Thyroid gland (tissue), 4 donors: ENCODE results near the gene WNK2.

Source experiments
- POLR2A ChIP-seq, 2 donors: fragments of 450-650 bp; IDR thresholded peaks; one replicate each; pipeline ENCODE4 v1.6.1; 2017; ENCODE audit warnings: antibody characterized with exemption in 2 of 2, mild to moderate bottlenecking in 2 of 2, moderate library complexity in 1 of 2
- TF ChIP-seq, protein P1 (sequence below), 6 experiments: fragments of 200-600 bp in 3 of 6; fragments of 450-650 bp in 3 of 6; sonication (generic) in 3 of 6; IDR thresholded peaks; one replicate each; pipeline ENCODE4 v1.5.1; 2016 to 2019; ENCODE audit warnings: antibody characterized with exemption in 6 of 6, mild to moderate bottlenecking in 2 of 6, inconsistent platforms in 1 of 6, moderate library complexity in 1 of 6

DNA sequence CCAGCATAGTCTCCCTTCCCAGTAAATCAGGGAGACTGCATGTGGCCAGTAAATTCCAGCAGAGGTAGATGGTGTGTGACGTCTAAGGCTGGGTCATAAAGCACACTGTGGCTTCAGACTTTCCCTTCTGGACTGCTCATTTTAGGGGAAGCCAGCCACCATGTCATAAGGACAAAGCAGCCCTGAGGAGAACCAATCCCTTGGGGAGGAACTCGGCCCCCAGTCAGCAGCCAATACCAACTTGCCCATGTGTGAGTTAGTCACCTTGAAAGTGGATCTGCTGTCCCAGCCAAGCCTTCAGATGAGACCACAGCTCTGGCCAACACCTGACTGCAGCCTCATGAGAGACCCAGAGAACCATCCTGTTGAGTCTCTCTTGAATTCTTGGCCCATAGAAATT, 35.2 kb upstream of the WNK2 start:
- TF ChIP-seq, protein P1, sequence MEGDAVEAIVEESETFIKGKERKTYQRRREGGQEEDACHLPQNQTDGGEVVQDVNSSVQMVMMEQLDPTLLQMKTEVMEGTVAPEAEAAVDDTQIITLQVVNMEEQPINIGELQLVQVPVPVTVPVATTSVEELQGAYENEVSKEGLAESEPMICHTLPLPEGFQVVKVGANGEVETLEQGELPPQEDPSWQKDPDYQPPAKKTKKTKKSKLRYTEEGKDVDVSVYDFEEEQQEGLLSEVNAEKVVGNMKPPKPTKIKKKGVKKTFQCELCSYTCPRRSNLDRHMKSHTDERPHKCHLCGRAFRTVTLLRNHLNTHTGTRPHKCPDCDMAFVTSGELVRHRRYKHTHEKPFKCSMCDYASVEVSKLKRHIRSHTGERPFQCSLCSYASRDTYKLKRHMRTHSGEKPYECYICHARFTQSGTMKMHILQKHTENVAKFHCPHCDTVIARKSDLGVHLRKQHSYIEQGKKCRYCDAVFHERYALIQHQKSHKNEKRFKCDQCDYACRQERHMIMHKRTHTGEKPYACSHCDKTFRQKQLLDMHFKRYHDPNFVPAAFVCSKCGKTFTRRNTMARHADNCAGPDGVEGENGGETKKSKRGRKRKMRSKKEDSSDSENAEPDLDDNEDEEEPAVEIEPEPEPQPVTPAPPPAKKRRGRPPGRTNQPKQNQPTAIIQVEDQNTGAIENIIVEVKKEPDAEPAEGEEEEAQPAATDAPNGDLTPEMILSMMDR (IDR thresholded peaks at IDR 0.05), result no peak
- no peak for TF ChIP-seq POLR2A (IDR thresholded peaks at IDR 0.05)
